Panc1 (cell line): ENCODE results near the gene GDI1.

Experiments
- CTCF ChIP-seq: fragments of 450-650 bp; IDR thresholded peaks from 2 replicates; pipeline ENCODE4 v1.5.1; 2017; ENCODE audit warnings: mild to moderate bottlenecking
- POLR2AphosphoS5 ChIP-seq: IDR thresholded peaks from 2 replicates; pipeline ENCODE4 v1.6.1; 2012; ENCODE audit warnings: mild to moderate bottlenecking, low read depth, low read length, moderate library complexity
- SIN3A ChIP-seq: IDR thresholded peaks from 2 replicates; pipeline ENCODE4 v1.6.1; 2012; ENCODE audit warnings: low read depth, mild to moderate bottlenecking, low read length, moderate library complexity, borderline replicate concordance; ENCODE audit not compliant: insufficient read depth
- TCF7L2 ChIP-seq: IDR thresholded peaks from 2 replicates; pipeline ENCODE4 v1.6.1; 2011; ENCODE audit warnings: mild to moderate bottlenecking, low read depth, low read length, inconsistent platforms
- TF ChIP-seq, protein P1 (sequence below), 2 experiments: IDR thresholded peaks; 2 replicates each; pipeline ENCODE4 v1.6.1; 2011 to 2012; ENCODE audit warnings: low read depth in 2 of 2, control low read depth in 1 of 2, low read length in 1 of 2, mild to moderate bottlenecking in 1 of 2, moderate library complexity in 1 of 2; ENCODE audit not compliant: insufficient read depth in 1 of 2

GRCh38 chrX:154465601-154466000, 28.6 kb downstream of the GDI1 start:
- TF ChIP-seq CTCF (no peak), TCF7L2 (no peak), POLR2AphosphoS5 (no peak), SIN3A (no peak)
- TF ChIP-seq, protein P1, sequence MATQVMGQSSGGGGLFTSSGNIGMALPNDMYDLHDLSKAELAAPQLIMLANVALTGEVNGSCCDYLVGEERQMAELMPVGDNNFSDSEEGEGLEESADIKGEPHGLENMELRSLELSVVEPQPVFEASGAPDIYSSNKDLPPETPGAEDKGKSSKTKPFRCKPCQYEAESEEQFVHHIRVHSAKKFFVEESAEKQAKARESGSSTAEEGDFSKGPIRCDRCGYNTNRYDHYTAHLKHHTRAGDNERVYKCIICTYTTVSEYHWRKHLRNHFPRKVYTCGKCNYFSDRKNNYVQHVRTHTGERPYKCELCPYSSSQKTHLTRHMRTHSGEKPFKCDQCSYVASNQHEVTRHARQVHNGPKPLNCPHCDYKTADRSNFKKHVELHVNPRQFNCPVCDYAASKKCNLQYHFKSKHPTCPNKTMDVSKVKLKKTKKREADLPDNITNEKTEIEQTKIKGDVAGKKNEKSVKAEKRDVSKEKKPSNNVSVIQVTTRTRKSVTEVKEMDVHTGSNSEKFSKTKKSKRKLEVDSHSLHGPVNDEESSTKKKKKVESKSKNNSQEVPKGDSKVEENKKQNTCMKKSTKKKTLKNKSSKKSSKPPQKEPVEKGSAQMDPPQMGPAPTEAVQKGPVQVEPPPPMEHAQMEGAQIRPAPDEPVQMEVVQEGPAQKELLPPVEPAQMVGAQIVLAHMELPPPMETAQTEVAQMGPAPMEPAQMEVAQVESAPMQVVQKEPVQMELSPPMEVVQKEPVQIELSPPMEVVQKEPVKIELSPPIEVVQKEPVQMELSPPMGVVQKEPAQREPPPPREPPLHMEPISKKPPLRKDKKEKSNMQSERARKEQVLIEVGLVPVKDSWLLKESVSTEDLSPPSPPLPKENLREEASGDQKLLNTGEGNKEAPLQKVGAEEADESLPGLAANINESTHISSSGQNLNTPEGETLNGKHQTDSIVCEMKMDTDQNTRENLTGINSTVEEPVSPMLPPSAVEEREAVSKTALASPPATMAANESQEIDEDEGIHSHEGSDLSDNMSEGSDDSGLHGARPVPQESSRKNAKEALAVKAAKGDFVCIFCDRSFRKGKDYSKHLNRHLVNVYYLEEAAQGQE (IDR thresholded peaks at IDR 0.05; ENCODE audit: insufficient read depth in 1 of 2, low read depth in 2 of 2, low read length in 1 of 2) = no peak
